Measurements from ENCODE around the gene ZSWIM5.
"Not testable (repeated sequence)": the region's sequence is repeated elsewhere in the genome, so short reads cannot be mapped to it uniquely, and the experiment has no call there.

DNA sequence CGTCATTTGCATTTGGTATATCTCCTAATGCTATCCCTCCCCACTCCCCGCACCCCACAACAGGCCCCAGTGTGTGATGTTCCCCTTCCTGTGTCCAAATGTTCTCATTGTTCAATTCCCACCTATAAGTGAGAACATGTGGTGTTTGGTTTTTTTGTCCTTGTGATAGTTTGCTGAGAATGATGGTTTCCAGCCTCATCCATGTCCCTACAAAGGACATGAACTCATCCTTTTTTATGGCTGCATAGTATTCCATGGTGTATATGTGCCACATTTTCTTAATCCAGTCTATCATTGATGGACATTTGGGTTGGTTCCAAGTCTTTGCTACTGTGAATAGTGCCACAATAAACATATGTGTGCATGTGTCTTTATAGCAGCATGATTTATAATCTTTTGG lies 73.7 kb downstream of the ZSWIM5 start:
- TF ChIP-seq CTCF, POLR2A (IDR thresholded peaks at IDR 0.05): not testable (repeated sequence)

All from tibial nerve (tissue), 3 donors.